GM23338 (cell line): ENCODE measurements around the gene TNFRSF6B. TPM values are rescaled to one million over a fixed set of nuclear protein-coding genes. Genes with fewer than 3 reads are reported as not detected.

Source experiments
- ATAC-seq: fragments of 200-7000 bp; cut with Tn5 transposase; 3 replicates; pipeline ENCODE4 v1.9.1; 2020
- DNase-seq: peaks from one replicate; pipeline ENCODE4 v3.0.0-alpha.2; 2015; ENCODE audit warnings: low spot score
- H2AFZ ChIP-seq: fragments of 200-600 bp; sonication (generic); 2 replicates; pipeline ENCODE4 v1.8.0; 2016; ENCODE audit warnings: antibody characterized with exemption, mild to moderate bottlenecking, moderate library complexity
- H3F3A ChIP-seq: fragments of 200-600 bp; sonication (generic); replicated peaks from 2 replicates; pipeline ENCODE4 v1.8.0; 2017; ENCODE audit warnings: antibody characterized with exemption, mixed run types, low read depth
- H3K27ac ChIP-seq: fragments of 200-600 bp; sonication (generic); 2 replicates; pipeline ENCODE4 v1.6.1; 2016; ENCODE audit warnings: low read depth
- H3K27me3 ChIP-seq: fragments of 200-600 bp; sonication (generic); 2 replicates; pipeline ENCODE4 v1.8.0; 2016; ENCODE audit warnings: mild to moderate bottlenecking, mixed run types, moderate library complexity; ENCODE audit not compliant: insufficient read depth
- H3K36me3 ChIP-seq: fragments of 200-600 bp; sonication (generic); 2 replicates; pipeline ENCODE4 v1.8.0; 2016; ENCODE audit warnings: mild to moderate bottlenecking; ENCODE audit not compliant: insufficient read depth
- H3K4me1 ChIP-seq: fragments of 200-600 bp; sonication (generic); 2 replicates; pipeline ENCODE4 v1.8.0; 2016; ENCODE audit warnings: mild to moderate bottlenecking, moderate library complexity; ENCODE audit not compliant: insufficient read depth
- H3K4me2 ChIP-seq: fragments of 200-600 bp; sonication (generic); 2 replicates; pipeline ENCODE4 v1.7.1; 2017; ENCODE audit warnings: mixed run types
- H3K4me3 ChIP-seq: fragments of 200-600 bp; sonication (generic); 2 replicates; pipeline ENCODE4 v1.6.1; 2016; ENCODE audit warnings: mixed run types
- H3K79me2 ChIP-seq: fragments of 200-600 bp; sonication (generic); replicated peaks from 2 replicates; pipeline ENCODE4 v1.8.0; 2017; ENCODE audit warnings: mild to moderate bottlenecking; ENCODE audit not compliant: insufficient read depth
- H3K9me2 ChIP-seq: fragments of 200-600 bp; sonication (generic); 2 replicates; pipeline ENCODE4 v1.8.0; 2017; ENCODE audit not compliant: insufficient read depth
- H4K20me1 ChIP-seq: fragments of 200-600 bp; sonication (generic); replicated peaks from 2 replicates; pipeline ENCODE4 v1.8.0; 2017; ENCODE audit warnings: mild to moderate bottlenecking; ENCODE audit not compliant: insufficient read depth
- H3K27ac Mint-ChIP-seq: 2 replicates; pipeline ENCODE4 v1.8.0; 2020; ENCODE audit warnings: inconsistent platforms, mild to moderate bottlenecking, moderate library complexity, mixed read lengths
- H3K27me3 Mint-ChIP-seq: 3 replicates; pipeline ENCODE4 v1.8.0; 2022; ENCODE audit warnings: low read depth, mild to moderate bottlenecking, moderate library complexity, mixed read lengths, inconsistent platforms; ENCODE audit not compliant: insufficient read depth, poor library complexity
- H3K36me3 Mint-ChIP-seq: 3 replicates; pipeline ENCODE4 v1.8.0; 2021; ENCODE audit warnings: low read depth, mild to moderate bottlenecking, inconsistent platforms, moderate library complexity, mixed read lengths
- H3K4me1 Mint-ChIP-seq: 3 replicates; pipeline ENCODE4 v1.8.0; 2020; ENCODE audit warnings: mild to moderate bottlenecking, inconsistent platforms, mixed read lengths
- H3K4me3 Mint-ChIP-seq: 3 replicates; pipeline ENCODE4 v1.8.0; 2021; ENCODE audit warnings: moderate library complexity, mild to moderate bottlenecking, inconsistent platforms, mixed read lengths
- H3K9me3 Mint-ChIP-seq: 3 replicates; pipeline ENCODE4 v1.8.0; 2020; ENCODE audit warnings: moderate library complexity, mild to moderate bottlenecking, inconsistent platforms, mixed read lengths
- CREB1 ChIP-seq: fragments of 250-450 bp; sonication (Bioruptor Pico); IDR thresholded peaks from 2 replicates; pipeline ENCODE4 v1.5.0; 2020; ENCODE audit warnings: low read depth, mild to moderate bottlenecking, moderate library complexity
- EZH2 ChIP-seq: fragments of 200-600 bp; sonication (generic); IDR thresholded peaks from one replicate; pipeline ENCODE4 v1.8.0; 2017; ENCODE audit warnings: antibody characterized with exemption, mild to moderate bottlenecking, low read depth; ENCODE audit not compliant: unreplicated experiment
- EZH2phosphoT487 ChIP-seq: fragments of 200-600 bp; sonication (generic); IDR thresholded peaks from one replicate; pipeline ENCODE4 v1.8.1; 2018; ENCODE audit warnings: antibody characterized with exemption; ENCODE audit not compliant: unreplicated experiment
- JUNB ChIP-seq: IDR thresholded peaks from one replicate; pipeline ENCODE4 v1.6.1; 2016; ENCODE audit warnings: antibody characterized with exemption; ENCODE audit not compliant: unreplicated experiment
- NANOG ChIP-seq: IDR thresholded peaks from 2 replicates; pipeline ENCODE4 v1.6.1; 2016; ENCODE audit warnings: antibody characterized with exemption, borderline replicate concordance
- POLR2AphosphoS5 ChIP-seq: IDR thresholded peaks from 2 replicates; pipeline ENCODE4 v1.6.1; 2016; ENCODE audit warnings: antibody characterized with exemption, low read depth
- STAT1 ChIP-seq: IDR thresholded peaks from one replicate; pipeline ENCODE4 v1.6.1; 2016; ENCODE audit warnings: antibody characterized with exemption; ENCODE audit not compliant: unreplicated experiment
- ZNF114 ChIP-seq: fragments of 250-450 bp; sonication (Bioruptor Pico); IDR thresholded peaks from 2 replicates; pipeline ENCODE4 v1.5.0; 2020; ENCODE audit warnings: mild to moderate bottlenecking, moderate library complexity
- ZNF331 ChIP-seq: fragments of 250-450 bp; sonication (Bioruptor Pico); IDR thresholded peaks from 2 replicates; pipeline ENCODE4 v1.5.0; 2020; ENCODE audit warnings: low read depth, mild to moderate bottlenecking, moderate library complexity
- polyA plus RNA-seq: library from polyadenylated mRNA; unstranded; fragments of >200 nt; fragmentation: Nextera tagmentation; extraction: Ambion mirVana; gene quantifications from 2 replicates; pipeline ENCODE4 v1.2.1, GENCODE V29; 2016
- total RNA-seq: library from RNA; depleted of rRNA; stranded (reverse); fragments of >200 nt; shearing (Covaris generic); gene quantifications from 2 replicates; pipeline ENCODE4 v1.2.3, GENCODE V29; 2014
- TF ChIP-seq, protein P1 (sequence below): IDR thresholded peaks from one replicate; pipeline ENCODE4 v1.6.1; 2018; ENCODE audit warnings: antibody characterized with exemption; ENCODE audit not compliant: unreplicated experiment
- TF ChIP-seq, protein P2 (sequence below): fragments of 250-450 bp; sonication (Bioruptor Pico); IDR thresholded peaks from 2 replicates; pipeline ENCODE4 v1.5.0; 2020; ENCODE audit warnings: mild to moderate bottlenecking, moderate library complexity
- TF ChIP-seq, protein P3 (sequence below), 2 experiments: fragments of 200-600 bp in 1 of 2; sonication (generic) in 1 of 2; conservative IDR thresholded peaks; 2 replicates each; pipeline versions ENCODE4 v1.5.1 to v1.6.1; 2016 to 2017; ENCODE audit warnings: antibody characterized with exemption in 2 of 2, low read depth in 2 of 2, mild to moderate bottlenecking in 2 of 2, moderate library complexity in 1 of 2
- TF ChIP-seq, protein P4 (sequence below): IDR thresholded peaks from 2 replicates; pipeline ENCODE4 v1.6.1; 2016; ENCODE audit warnings: antibody characterized with exemption

TNFRSF6B gene
- total and polyA plus RNA-seq, 2 experiments from 2014 or later = 0.28 TPM; not detected in 1

DNA sequence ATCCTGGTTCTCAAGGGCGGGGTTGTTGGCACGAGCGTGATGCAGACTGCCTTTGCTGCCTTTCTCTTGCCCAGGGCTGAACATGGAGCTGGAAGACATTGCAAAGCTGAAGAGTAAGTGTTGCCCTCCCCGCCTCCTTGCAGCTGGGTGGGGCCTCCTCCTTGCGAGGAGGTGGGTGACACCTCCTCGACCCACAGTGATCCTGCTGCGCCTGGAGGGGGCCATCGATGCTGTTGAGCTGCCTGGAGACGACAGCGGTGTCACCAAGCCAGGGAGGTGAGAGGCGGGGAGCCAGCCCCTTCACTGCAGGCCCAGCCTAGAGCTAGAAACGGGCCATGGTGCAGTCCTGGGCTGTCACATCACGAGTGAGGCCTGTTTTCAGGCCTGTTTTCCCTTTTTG, 18.4 kb upstream of the TNFRSF6B start:
- DNase-seq (no peak), ATAC-seq (no peak)
- Mint-ChIP-seq H3K27me3 (peaks cover 7% of the 10 kb centered on the region), H3K27ac (no peak overlapping the region), H3K4me3 (no peak overlapping the region), H3K4me1 (no peaks in the 10 kb centered on the region), H3K36me3 (peaks cover 22% of the 10 kb centered on the region), H3K9me3 (no peaks in the 10 kb centered on the region)
- Histone ChIP-seq H3K27ac (no peak overlapping the region), H3K4me3 (no peak overlapping the region), H3K4me2 (no peak overlapping the region), H3K27me3 (no peaks in the 10 kb centered on the region), H3K4me1 (no peaks in the 10 kb centered on the region), H3K36me3 (no peaks in the 10 kb centered on the region), H3F3A (no peaks in the 10 kb centered on the region), H4K20me1 (no peaks in the 10 kb centered on the region), H3K9me2 (no peaks in the 10 kb centered on the region), H2AFZ (no peak overlapping the region), H3K79me2 (no peaks in the 10 kb centered on the region)
- TF ChIP-seq STAT1 = no peak
- no peak for TF ChIP-seq POLR2AphosphoS5
- no peak for TF ChIP-seq EZH2phosphoT487
- TF ChIP-seq, protein P1, sequence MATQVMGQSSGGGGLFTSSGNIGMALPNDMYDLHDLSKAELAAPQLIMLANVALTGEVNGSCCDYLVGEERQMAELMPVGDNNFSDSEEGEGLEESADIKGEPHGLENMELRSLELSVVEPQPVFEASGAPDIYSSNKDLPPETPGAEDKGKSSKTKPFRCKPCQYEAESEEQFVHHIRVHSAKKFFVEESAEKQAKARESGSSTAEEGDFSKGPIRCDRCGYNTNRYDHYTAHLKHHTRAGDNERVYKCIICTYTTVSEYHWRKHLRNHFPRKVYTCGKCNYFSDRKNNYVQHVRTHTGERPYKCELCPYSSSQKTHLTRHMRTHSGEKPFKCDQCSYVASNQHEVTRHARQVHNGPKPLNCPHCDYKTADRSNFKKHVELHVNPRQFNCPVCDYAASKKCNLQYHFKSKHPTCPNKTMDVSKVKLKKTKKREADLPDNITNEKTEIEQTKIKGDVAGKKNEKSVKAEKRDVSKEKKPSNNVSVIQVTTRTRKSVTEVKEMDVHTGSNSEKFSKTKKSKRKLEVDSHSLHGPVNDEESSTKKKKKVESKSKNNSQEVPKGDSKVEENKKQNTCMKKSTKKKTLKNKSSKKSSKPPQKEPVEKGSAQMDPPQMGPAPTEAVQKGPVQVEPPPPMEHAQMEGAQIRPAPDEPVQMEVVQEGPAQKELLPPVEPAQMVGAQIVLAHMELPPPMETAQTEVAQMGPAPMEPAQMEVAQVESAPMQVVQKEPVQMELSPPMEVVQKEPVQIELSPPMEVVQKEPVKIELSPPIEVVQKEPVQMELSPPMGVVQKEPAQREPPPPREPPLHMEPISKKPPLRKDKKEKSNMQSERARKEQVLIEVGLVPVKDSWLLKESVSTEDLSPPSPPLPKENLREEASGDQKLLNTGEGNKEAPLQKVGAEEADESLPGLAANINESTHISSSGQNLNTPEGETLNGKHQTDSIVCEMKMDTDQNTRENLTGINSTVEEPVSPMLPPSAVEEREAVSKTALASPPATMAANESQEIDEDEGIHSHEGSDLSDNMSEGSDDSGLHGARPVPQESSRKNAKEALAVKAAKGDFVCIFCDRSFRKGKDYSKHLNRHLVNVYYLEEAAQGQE = no peak
- no peak for TF ChIP-seq ZNF114 (CRISPR knock-in tag)
- no peak for TF ChIP-seq EZH2
- TF ChIP-seq, protein P2, sequence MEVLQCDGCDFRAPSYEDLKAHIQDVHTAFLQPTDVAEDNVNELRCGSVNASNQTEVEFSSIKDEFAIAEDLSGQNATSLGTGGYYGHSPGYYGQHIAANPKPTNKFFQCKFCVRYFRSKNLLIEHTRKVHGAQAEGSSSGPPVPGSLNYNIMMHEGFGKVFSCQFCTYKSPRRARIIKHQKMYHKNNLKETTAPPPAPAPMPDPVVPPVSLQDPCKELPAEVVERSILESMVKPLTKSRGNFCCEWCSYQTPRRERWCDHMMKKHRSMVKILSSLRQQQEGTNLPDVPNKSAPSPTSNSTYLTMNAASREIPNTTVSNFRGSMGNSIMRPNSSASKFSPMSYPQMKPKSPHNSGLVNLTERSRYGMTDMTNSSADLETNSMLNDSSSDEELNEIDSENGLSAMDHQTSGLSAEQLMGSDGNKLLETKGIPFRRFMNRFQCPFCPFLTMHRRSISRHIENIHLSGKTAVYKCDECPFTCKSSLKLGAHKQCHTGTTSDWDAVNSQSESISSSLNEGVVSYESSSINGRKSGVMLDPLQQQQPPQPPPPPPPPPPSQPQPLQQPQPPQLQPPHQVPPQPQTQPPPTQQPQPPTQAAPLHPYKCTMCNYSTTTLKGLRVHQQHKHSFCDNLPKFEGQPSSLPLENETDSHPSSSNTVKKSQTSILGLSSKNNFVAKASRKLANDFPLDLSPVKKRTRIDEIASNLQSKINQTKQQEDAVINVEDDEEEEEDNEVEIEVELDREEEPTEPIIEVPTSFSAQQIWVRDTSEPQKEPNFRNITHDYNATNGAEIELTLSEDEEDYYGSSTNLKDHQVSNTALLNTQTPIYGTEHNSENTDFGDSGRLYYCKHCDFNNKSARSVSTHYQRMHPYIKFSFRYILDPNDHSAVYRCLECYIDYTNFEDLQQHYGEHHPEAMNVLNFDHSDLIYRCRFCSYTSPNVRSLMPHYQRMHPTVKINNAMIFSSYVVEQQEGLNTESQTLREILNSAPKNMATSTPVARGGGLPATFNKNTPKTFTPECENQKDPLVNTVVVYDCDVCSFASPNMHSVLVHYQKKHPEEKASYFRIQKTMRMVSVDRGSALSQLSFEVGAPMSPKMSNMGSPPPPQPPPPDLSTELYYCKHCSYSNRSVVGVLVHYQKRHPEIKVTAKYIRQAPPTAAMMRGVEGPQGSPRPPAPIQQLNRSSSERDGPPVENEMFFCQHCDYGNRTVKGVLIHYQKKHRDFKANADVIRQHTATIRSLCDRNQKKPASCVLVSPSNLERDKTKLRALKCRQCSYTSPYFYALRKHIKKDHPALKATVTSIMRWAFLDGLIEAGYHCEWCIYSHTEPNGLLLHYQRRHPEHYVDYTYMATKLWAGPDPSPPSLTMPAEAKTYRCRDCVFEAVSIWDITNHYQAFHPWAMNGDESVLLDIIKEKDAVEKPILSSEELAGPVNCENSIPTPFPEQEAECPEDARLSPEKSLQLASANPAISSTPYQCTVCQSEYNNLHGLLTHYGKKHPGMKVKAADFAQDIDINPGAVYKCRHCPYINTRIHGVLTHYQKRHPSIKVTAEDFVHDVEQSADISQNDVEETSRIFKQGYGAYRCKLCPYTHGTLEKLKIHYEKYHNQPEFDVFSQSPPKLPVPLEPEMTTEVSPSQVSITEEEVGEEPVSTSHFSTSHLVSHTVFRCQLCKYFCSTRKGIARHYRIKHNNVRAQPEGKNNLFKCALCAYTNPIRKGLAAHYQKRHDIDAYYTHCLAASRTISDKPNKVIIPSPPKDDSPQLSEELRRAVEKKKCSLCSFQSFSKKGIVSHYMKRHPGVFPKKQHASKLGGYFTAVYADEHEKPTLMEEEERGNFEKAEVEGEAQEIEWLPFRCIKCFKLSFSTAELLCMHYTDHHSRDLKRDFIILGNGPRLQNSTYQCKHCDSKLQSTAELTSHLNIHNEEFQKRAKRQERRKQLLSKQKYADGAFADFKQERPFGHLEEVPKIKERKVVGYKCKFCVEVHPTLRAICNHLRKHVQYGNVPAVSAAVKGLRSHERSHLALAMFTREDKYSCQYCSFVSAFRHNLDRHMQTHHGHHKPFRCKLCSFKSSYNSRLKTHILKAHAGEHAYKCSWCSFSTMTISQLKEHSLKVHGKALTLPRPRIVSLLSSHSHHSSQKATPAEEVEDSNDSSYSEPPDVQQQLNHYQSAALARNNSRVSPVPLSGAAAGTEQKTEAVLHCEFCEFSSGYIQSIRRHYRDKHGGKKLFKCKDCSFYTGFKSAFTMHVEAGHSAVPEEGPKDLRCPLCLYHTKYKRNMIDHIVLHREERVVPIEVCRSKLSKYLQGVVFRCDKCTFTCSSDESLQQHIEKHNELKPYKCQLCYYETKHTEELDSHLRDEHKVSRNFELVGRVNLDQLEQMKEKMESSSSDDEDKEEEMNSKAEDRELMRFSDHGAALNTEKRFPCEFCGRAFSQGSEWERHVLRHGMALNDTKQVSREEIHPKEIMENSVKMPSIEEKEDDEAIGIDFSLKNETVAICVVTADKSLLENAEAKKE (CRISPR knock-in tag) = no peak
- TF ChIP-seq NANOG = no peak
- TF ChIP-seq CREB1 = no peak
- TF ChIP-seq ZNF331 (CRISPR knock-in tag) = no peak
- TF ChIP-seq, protein P3, sequence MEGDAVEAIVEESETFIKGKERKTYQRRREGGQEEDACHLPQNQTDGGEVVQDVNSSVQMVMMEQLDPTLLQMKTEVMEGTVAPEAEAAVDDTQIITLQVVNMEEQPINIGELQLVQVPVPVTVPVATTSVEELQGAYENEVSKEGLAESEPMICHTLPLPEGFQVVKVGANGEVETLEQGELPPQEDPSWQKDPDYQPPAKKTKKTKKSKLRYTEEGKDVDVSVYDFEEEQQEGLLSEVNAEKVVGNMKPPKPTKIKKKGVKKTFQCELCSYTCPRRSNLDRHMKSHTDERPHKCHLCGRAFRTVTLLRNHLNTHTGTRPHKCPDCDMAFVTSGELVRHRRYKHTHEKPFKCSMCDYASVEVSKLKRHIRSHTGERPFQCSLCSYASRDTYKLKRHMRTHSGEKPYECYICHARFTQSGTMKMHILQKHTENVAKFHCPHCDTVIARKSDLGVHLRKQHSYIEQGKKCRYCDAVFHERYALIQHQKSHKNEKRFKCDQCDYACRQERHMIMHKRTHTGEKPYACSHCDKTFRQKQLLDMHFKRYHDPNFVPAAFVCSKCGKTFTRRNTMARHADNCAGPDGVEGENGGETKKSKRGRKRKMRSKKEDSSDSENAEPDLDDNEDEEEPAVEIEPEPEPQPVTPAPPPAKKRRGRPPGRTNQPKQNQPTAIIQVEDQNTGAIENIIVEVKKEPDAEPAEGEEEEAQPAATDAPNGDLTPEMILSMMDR (conservative IDR thresholded peaks at IDR 0.05; ENCODE audit: low read depth in 2 of 2) = no peak
- no peak for TF ChIP-seq JUNB
- TF ChIP-seq, protein P4, sequence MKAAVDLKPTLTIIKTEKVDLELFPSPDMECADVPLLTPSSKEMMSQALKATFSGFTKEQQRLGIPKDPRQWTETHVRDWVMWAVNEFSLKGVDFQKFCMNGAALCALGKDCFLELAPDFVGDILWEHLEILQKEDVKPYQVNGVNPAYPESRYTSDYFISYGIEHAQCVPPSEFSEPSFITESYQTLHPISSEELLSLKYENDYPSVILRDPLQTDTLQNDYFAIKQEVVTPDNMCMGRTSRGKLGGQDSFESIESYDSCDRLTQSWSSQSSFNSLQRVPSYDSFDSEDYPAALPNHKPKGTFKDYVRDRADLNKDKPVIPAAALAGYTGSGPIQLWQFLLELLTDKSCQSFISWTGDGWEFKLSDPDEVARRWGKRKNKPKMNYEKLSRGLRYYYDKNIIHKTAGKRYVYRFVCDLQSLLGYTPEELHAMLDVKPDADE = no peak
